Activated naive CD4-positive, alpha-beta T cell (primary cell): ENCODE results near the gene PRPF38B.
"Not testable (repeated sequence)": the region's sequence is repeated elsewhere in the genome, so short reads cannot be mapped to it uniquely, and the experiment has no call there.

ENCODE experiments used
- DNase-seq, 4 experiments: peaks; one replicate each; lab custom pipeline; 2025; lab: John Stamatoyannopoulos, UW

PRPF38B gene

DNA sequence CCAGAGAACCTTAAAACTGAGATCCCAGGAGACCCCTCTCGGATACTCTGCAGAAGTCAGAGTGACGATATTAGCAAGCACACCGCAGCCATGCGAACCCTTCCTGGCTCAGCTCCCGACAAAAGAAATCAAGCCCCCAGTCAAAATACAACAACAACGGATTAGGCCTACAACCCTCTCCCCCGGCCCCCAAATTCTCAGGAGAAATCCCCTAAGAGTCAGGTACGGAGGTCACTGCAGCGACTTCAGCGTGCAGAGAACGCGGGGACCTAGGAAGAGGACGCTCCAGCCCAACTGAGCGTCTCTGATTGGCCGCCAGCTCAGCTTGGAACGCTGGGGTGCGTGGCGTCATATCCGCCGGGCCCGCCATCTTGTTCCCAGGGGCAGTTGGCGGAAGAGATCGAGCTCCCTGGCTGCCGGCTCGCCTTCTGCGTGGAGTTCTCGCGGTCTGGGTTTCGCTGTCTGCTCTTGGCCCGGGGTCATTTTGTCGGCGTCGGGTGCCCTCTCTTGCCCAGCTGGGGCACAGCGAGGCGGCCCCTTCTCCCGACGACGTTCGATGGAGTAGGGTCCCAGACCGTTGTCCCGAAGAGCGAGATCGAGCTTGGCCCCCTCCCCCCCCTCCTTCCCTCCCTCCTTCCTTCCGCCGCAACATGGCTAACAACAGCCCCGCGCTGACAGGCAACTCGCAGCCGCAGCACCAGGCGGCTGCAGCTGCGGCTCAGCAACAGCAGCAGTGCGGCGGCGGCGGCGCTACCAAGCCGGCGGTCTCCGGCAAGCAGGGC lies at the start of gene PRPF38B:
Gene PRPF38B, plus strand, starts transcription at position 369 of the 782 bp plus-strand sequence. Its CDS starts 282 bp downstream, at position 651.
- peak; percentile 78 to 93 (median 85) for DNase-seq

GRCh38 chr1:108643492-108644335 lies 48.4 kb upstream of the PRPF38B start:
- peak in 1 of 4 experiments; percentile 11 for DNase-seq

DNA sequence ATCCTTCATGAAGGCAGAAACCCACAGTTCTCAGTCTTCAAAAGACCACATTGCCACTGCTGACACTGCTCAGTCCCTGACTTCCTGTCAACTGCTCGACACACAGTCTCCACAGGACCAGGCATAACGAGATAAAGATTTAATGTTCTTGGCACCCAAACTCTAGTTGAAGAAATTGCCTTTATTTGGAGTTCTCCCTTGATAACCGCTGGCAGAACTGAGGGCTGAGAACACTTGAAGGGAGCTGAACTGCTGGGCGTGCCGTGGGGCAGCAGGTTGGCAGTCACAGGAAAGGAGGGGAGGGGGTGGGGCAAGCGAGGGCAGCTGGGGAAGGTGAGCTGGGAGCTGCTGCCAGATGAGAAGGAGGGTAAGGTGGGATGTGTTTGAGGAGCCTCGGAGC lies 47.1 kb upstream of the PRPF38B start:
- peak in 2 of 4 experiments; percentile 24 to 32 for DNase-seq

DNA sequence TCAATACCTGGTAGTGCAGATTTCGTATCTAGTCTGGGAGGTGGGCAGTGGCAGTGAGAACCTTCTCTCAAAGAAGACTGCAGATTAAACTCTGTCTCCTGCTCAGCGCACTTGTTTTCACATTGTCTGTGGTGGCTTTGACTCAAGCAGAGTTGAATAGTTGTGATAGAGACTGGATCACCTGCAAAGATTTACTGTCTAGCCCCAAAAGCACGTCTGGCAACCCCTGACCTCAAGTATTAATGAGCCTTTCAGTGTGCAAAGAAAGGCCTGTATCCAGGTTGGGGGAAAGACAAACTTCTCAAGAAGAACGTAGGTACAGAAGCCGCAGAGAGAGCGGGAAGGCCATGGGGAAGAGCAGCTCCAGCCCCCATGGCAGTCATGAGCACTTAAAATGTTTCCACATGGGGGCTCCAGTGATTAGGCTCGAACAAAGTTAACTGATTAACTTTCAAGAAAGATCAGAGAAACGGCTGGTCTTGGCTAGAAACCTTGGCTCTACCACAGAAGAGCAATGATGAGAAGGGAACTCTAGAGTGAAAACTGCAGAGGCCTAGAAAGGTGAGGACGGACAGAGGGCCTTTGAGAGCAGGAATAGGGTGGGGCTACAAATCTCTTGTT lies 46.4 kb upstream of the PRPF38B start:
- no peak for DNase-seq

GRCh38 chr1:108646265-108646647 lies 45.9 kb upstream of the PRPF38B start:
- DNase-seq = no peak

DNA sequence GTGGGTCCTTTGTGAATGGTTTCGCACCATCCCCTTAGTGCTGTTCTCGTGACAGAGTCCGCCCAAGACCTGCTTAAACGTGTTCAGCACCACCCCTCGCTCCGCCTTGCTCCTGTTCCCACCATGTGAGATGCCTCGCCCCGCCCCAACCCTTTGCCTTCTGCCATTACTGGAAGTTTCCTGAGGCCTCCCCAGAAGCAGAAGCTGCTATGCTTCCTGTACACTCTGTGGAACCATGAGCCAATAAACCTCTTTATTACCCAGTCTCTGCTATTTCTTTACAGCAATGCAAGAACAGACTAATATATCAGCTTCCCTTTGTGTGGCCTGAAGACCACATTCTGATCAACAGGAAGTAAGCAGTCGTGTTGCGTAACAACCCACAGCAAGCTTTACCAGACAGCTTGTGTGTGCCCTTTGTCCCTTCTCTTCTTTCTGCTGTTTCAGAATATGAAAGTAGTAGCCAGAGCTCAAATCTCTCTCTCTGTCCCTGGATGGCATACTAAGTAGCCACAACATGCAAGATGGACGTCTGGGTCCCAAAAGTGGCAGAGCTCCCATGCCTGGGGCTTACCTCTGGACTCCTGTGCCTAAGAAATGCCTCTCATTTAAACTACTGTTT lies 45.4 kb upstream of the PRPF38B start:
- peak in 2 of 4 experiments; percentile 39 to 43 for DNase-seq

- DNase-seq = no peak
Measured at GRCh38 chr1:108653431-108654105, 38.5 kb upstream of the PRPF38B start.

DNA sequence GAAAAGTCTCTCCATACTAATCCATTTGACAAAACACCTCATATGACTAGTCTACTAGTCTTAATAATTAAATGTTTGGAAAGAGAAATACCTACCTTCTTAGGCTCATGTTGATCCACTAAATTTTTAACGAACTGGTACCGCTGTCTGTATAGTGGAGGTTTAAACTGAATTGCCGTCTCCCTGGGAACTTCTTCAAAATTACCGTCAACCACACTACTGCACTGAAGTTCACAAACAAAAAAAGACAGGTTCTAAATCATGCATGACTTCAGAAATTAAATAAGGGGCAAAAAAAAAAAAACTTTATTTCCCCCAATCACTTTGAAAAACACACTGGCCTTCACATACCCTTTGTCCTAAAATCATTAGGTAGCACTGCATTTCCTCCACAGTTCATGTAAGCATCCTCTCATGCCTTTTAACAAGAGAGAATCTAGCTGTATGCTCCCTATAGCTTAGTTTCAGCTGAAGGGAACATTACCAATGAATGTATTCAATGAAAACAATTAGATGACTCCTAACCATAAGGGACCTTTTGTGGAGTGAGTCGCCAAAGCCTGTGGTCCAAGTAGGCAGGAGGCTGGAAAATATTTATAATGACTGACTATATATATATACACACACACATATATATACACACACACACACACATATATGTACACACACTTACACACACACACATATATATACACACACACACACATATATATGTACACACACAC lies 34.6 kb upstream of the PRPF38B start:
- DNase-seq = no peak

DNA sequence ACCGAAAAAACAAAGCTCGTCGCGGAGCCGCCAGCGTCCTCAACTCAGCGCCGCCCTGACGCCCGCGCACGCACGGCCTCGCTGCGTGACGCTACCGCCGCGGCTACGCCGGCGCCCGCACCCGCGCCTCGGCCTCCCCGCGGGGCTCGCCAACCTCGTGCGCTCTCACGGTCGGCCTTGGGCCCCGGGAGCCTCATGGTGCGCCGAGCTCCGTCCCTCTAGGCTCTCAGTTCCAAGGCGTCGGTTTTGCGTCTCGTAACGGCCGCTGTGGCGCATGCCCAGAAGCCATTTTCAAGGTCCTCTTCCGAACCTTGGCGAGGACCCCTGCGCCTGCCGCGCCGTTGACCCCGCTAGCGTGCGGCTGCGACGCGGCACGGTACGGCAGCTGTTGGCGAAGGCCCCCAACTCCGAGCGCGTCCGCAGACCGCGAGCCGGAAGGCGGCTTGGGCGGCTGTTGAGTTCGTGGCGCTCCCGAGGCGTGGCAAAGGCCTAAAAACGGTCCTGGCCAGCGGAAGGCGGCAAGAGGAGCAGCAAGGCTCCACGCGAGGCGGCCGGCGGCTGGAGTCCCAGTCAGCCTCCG lies 31.0 kb upstream of the PRPF38B start, which contains the start of gene HENMT1:
Gene HENMT1, minus strand, starts transcription at position 64 of the 580 bp plus-strand sequence. CDS start 1,209 bp downstream, outside the sequence.
- DNase-seq = peak; percentile 54 to 82 (median 74)

GRCh38 chr1:108663074-108663473 lies 29.0 kb upstream of the PRPF38B start:
- no peak for DNase-seq

DNA sequence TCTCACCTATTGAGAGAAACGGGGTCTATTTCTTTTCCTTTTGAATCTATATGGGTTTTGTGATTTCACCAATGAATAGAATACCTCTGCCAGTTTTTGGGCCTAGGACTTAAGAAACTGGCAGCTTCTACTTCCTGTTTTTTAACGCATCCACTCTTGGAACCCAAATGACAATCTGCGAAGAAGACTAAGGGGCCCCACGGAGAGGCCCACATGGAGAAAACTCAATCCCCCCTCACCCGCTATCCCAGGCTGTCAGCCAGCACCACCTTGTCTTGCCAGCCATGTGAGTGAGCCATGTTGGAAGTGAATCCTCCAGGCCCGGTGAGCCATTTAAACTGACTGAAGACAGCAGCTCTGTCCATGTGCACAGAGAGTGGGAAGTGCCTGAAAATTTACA lies 27.6 kb upstream of the PRPF38B start:
- no peak for DNase-seq

- DNase-seq = no peak
Measured at GRCh38 chr1:108665067-108665466, 27.0 kb upstream of the PRPF38B start.

- no peak for DNase-seq
Measured at GRCh38 chr1:108665771-108666170, 26.3 kb upstream of the PRPF38B start.

- not testable (repeated sequence) for DNase-seq
Measured at GRCh38 chr1:108667422-108667821, 24.7 kb upstream of the PRPF38B start.

GRCh38 chr1:108668777-108669176 lies 23.3 kb upstream of the PRPF38B start:
- no peak for DNase-seq

DNA sequence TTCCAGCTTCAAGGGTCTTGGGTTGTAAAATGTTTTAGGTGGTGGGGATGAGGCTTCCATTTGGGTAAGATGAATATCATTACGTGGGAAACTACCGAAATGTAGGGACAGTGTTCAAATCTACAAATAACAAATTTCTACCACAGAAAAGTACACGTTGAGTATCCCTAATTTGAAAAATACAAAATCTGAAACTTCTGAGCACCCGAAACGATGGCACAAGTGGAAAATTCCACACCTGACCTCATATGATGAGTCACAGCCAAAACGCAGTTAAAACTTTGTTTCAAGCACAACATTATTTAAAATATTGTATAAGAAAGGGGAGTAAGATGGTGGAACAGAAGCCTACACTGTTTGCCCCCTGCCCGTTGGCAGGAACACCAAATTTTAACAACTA lies 22.4 kb upstream of the PRPF38B start:
- DNase-seq = no peak

- DNase-seq = no peak
Measured at GRCh38 chr1:108670131-108670773, 21.9 kb upstream of the PRPF38B start.

DNA sequence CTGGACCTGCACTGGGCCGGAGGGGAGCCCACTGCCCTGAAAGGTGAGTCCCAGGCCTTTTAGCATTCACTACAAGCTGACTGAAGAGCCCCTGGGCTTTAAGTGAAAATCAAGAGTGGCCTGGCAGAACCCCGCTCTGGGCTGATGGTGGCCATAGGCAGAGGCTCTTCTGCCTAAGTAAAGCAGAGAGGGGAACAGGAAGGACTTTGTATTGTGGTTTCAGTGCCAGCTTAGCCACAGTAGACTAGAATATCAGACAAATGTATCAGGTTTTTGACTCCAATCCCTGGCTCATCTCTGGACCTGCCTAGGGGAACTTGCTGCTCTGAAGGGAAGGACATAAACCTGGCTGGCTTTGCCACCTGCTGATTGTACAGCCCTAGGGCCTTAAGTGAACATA lies 21.0 kb upstream of the PRPF38B start:
- no peak for DNase-seq

- DNase-seq = no peak
Measured at GRCh38 chr1:108678706-108679105, 13.4 kb upstream of the PRPF38B start.
